SH-SY5Y (cell line): ENCODE results near the gene MYO5C.

ENCODE experiments used
- GATA2 ChIP-seq: IDR thresholded peaks from 2 replicates; pipeline ENCODE4 v1.6.1; 2011; ENCODE audit warnings: mild to moderate bottlenecking, low read depth, low read length
- GATA3 ChIP-seq: IDR thresholded peaks from 2 replicates; pipeline ENCODE4 v1.6.1; 2011; ENCODE audit warnings: low read depth, mild to moderate bottlenecking, low read length, moderate library complexity

- TF ChIP-seq GATA3: no peak
- no peak for TF ChIP-seq GATA2
Measured at GRCh38 chr15:52214553-52214952, 81.1 kb downstream of the MYO5C start.
